Upper lobe of left lung (tissue), 6 donors: ENCODE measurements around the gene PFDN1. TPM values are rescaled to one million over a fixed set of nuclear protein-coding genes. Genes with fewer than 3 reads are reported as not detected.

Experiments
- ATAC-seq, 2 donors: fragments of 200-7000 bp; cut with Tn5 transposase; one replicate each; pipeline ENCODE4 v1.9.1; 2022; ENCODE audit warnings: mild to moderate bottlenecking in 2 of 2, moderate library complexity in 2 of 2; ENCODE audit not compliant: low FRiP score in 2 of 2
- DNase-seq, 2 donors: peaks; one replicate each; pipeline ENCODE4 v3.0.0-alpha.2; 2019 to 2020
- H3K27ac ChIP-seq, 4 donors: fragments of 200-600 bp; sonication (generic); one replicate each; pipeline ENCODE4 v1.5.1; 2016 to 2019
- H3K27me3 ChIP-seq, 4 donors: fragments of 200-600 bp; sonication (generic); one replicate each; pipeline ENCODE4 v1.5.1; 2017 to 2019
- H3K36me3 ChIP-seq, 4 donors: fragments of 200-600 bp; sonication (generic); one replicate each; pipeline ENCODE4 v1.5.1; 2016 to 2019
- H3K4me1 ChIP-seq, 4 donors: fragments of 200-600 bp; sonication (generic); one replicate each; pipeline ENCODE4 v1.5.1; 2018 to 2019
- H3K4me3 ChIP-seq, 4 donors: fragments of 200-600 bp; sonication (generic); one replicate each; pipeline ENCODE4 v1.5.1; 2017 to 2019; ENCODE audit warnings: mild to moderate bottlenecking in 2 of 4, moderate library complexity in 1 of 4
- H3K9me3 ChIP-seq, 4 donors: fragments of 200-600 bp; sonication (generic); one replicate each; pipeline ENCODE4 v1.5.1; 2018 to 2019
- EP300 ChIP-seq, 4 donors: sonication (generic); formaldehyde crosslinking; IDR thresholded peaks; one replicate each; pipeline ENCODE4 v1.5.1; 2017; ENCODE audit warnings: antibody characterized with exemption in 4 of 4, control low read depth in 2 of 4
- POLR2A ChIP-seq, 4 donors: fragments of 450-650 bp; IDR thresholded peaks; one replicate each; pipeline ENCODE4 v1.5.1; 2016 to 2017; ENCODE audit warnings: antibody characterized with exemption in 4 of 4, mild to moderate bottlenecking in 2 of 4
- POLR2AphosphoS5 ChIP-seq, 2 donors: sonication (generic); formaldehyde crosslinking; IDR thresholded peaks; one replicate each; pipeline ENCODE4 v1.5.1; 2017; ENCODE audit warnings: antibody characterized with exemption in 2 of 2
- WGBS, 2 donors: methylation state at CpG; one replicate each; pipeline ENCODE4 v1.1.5; 2017 to 2018; 5-methylcytosine and 5-hydroxymethylcytosine counted together
- total RNA-seq, 6 donors: library from RNA; depleted of rRNA in 4 of 6; stranded (reverse); fragments of >200 nt in 4 of 6; gene quantifications; one replicate each; pipeline versions ENCODE4 v1.1.0 to v1.2.1, GENCODE V29; 2016 to 2021
- TF ChIP-seq, protein P1 (sequence below), 6 experiments: fragments of 450-650 bp in 4 of 6; fragments of 200-600 bp in 2 of 6; sonication (generic) in 2 of 6; IDR thresholded peaks; one replicate each; pipeline ENCODE4 v1.5.1; 2016 to 2019; ENCODE audit warnings: antibody characterized with exemption in 6 of 6
- donor health status: DM: no; HTN: no; CAD: no; lungs with moderate emphysema.
- donor health status: DM: no; HTN: yes; CAD: no; lungs with severe emphysema.

Gene PFDN1
- total RNA-seq, 6 donors from 2014 or later: 44.7 to 128 (median 87.7) TPM

DNA sequence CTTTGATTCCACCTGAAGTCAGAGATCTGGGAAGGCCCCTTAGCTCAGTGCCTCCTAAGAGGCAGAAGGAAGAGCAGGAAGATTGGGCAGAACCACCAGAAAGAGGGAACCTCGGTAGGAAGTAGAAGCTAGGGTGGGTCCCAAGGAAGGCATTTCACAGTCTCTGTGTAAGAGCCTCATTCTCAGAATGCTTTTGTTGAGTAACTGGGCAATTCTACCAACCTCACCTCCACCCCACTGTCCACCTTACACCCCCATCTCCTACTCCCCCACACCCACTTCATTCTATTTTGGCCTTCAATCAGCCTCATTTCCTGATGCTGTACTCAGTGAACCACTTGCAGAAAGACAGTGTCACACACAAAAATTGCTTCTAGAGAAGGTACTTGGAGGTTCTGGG lies 40.0 kb upstream of the PFDN1 start:
- Histone ChIP-seq H3K27me3 (no peaks in the 10 kb centered on the region), H3K4me3 (peak overlapping the region in 1 of 4 donors; percentile 6), H3K27ac (peak overlapping the region in 3 of 4 donors; percentile 36 to 74 (median 45)), H3K9me3 (no peaks in the 10 kb centered on the region), H3K36me3 (peaks cover 0 to 27% (median 1%) of the 10 kb centered on the region in 4 donors), H3K4me1 (peaks cover 57 to 76% (median 66%) of the 10 kb centered on the region in 4 donors)
- no peak for DNase-seq
- ATAC-seq: no peak
- TF ChIP-seq, protein P1, sequence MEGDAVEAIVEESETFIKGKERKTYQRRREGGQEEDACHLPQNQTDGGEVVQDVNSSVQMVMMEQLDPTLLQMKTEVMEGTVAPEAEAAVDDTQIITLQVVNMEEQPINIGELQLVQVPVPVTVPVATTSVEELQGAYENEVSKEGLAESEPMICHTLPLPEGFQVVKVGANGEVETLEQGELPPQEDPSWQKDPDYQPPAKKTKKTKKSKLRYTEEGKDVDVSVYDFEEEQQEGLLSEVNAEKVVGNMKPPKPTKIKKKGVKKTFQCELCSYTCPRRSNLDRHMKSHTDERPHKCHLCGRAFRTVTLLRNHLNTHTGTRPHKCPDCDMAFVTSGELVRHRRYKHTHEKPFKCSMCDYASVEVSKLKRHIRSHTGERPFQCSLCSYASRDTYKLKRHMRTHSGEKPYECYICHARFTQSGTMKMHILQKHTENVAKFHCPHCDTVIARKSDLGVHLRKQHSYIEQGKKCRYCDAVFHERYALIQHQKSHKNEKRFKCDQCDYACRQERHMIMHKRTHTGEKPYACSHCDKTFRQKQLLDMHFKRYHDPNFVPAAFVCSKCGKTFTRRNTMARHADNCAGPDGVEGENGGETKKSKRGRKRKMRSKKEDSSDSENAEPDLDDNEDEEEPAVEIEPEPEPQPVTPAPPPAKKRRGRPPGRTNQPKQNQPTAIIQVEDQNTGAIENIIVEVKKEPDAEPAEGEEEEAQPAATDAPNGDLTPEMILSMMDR (IDR thresholded peaks at IDR 0.05): no peak
- TF ChIP-seq POLR2AphosphoS5 (IDR thresholded peaks at IDR 0.05) (no peak), POLR2A (IDR thresholded peaks at IDR 0.05) (no peak), EP300 (IDR thresholded peaks at IDR 0.05) (no peak)
- 31 to 39% methylated on average over 1 of the region's 1 CpG for WGBS, 2 donors

DNA sequence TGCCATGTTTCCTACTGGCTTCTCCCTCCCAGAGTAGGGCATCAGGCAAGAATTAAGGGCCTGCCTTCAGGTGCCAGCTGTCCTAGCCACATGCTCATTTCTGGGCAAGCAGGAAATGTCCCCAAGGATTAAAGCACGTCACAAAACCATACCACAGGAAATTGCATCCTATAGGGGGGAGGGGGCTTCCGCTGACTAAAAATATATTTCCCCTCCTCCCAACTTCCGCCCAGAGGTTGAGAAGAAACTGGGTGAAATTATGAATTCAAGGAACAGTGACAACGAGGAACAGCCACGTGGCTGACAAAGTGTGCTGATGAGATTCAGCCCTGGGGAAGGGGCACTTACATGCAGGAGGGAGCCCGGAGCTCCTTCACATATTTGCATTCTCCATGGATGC lies 39.4 kb upstream of the PFDN1 start:
- Histone ChIP-seq H3K4me1 (peaks cover 54 to 75% (median 63%) of the 10 kb centered on the region in 4 donors), H3K27me3 (no peaks in the 10 kb centered on the region), H3K27ac (peak overlapping the region; percentile 36 to 74 (median 70)), H3K4me3 (peak overlapping the region in 1 of 4 donors; percentile 6), H3K9me3 (no peaks in the 10 kb centered on the region), H3K36me3 (peaks cover 0 to 28% (median 1%) of the 10 kb centered on the region in 4 donors)
- ATAC-seq: peak in 1 of 2 donors; percentile 11
- peak in 1 of 2 donors; percentile 50 for DNase-seq
- TF ChIP-seq, protein P1 (IDR thresholded peaks at IDR 0.05): no peak
- TF ChIP-seq POLR2A (IDR thresholded peaks at IDR 0.05) (no peak), EP300 (IDR thresholded peaks at IDR 0.05) (peak; percentile 83 to 93 (median 86)), POLR2AphosphoS5 (IDR thresholded peaks at IDR 0.05) (peak; percentile 62 to 92)
- 35 to 44% methylated on average over 6 of the region's 6 CpGs for WGBS, 2 donors

DNA sequence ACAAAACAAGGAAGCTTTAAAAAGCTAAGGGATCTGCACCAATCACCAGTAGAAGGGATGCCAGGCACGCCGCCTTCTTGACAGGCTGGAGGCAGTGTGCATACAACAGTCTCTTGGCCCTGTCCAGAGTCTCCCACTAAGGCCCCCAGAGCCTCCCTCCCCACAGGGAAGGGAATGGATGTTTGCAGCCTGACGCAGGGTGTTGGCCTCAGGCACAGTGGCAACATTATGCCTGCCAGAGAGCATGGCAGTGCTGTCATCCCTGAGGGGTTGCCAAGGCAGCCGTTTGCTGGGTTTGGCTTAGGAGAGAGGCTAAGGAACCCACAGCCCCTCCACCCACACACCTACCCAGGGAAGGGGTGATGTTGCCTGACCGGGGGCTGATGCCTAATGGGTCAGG lies 38.7 kb upstream of the PFDN1 start:
- Histone ChIP-seq H3K27me3 (no peaks in the 10 kb centered on the region), H3K36me3 (peaks cover 0 to 35% (median 1%) of the 10 kb centered on the region in 4 donors), H3K9me3 (no peaks in the 10 kb centered on the region), H3K4me3 (no peak overlapping the region), H3K27ac (peak overlapping the region; percentile 17 to 74 (median 70)), H3K4me1 (peaks cover 47 to 73% (median 61%) of the 10 kb centered on the region in 4 donors)
- DNase-seq (no peak), ATAC-seq (no peak)
- WGBS, 2 donors: 75 to 78% methylated on average over 4 to 5 of the region's 5 CpGs
- TF ChIP-seq EP300 (IDR thresholded peaks at IDR 0.05): no peak
- no peak for TF ChIP-seq POLR2A (IDR thresholded peaks at IDR 0.05)
- TF ChIP-seq, protein P1 (IDR thresholded peaks at IDR 0.05): no peak
- TF ChIP-seq POLR2AphosphoS5 (IDR thresholded peaks at IDR 0.05): no peak

DNA sequence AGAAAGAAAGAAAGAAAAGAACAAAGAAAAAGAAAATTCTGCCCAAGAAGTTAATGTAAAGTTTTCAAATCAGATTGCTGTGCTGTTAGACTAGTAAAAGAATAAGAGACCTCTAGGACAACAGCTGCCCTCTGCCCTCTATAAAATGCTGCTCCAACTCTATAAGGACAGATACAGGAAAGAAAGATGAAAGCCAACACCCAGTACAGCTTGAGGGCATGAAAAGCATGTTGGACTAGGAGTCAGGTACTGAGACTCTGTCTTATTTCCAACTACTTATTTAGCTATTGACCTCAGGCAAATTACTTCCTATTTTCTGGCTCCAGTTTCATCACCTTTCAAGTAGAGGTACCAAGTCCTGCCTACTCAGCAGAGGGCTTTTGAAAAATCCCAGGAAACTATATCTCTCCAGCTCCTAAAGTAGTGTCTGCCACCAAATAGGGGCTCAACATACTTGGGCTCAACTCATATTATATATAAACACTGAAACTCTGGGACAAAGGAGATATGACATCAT lies 37.8 kb upstream of the PFDN1 start:
- no peak for TF ChIP-seq EP300 (IDR thresholded peaks at IDR 0.05)
- no peak for TF ChIP-seq POLR2AphosphoS5 (IDR thresholded peaks at IDR 0.05)
- TF ChIP-seq POLR2A (IDR thresholded peaks at IDR 0.05): no peak
- TF ChIP-seq, protein P1 (IDR thresholded peaks at IDR 0.05): no peak
- H3K9me3 ChIP-seq: no peaks in the 10 kb centered on the region
- H3K4me3 ChIP-seq: no peak overlapping the region
- DNase-seq (no peak), ATAC-seq (no peak)
- peaks cover 0 to 38% (median 6%) of the 10 kb centered on the region in 4 donors for H3K36me3 ChIP-seq
- H3K4me1 ChIP-seq: peaks cover 48 to 73% (median 63%) of the 10 kb centered on the region in 4 donors
- H3K27me3 ChIP-seq: no peaks in the 10 kb centered on the region
- H3K27ac ChIP-seq: no peak overlapping the region

DNA sequence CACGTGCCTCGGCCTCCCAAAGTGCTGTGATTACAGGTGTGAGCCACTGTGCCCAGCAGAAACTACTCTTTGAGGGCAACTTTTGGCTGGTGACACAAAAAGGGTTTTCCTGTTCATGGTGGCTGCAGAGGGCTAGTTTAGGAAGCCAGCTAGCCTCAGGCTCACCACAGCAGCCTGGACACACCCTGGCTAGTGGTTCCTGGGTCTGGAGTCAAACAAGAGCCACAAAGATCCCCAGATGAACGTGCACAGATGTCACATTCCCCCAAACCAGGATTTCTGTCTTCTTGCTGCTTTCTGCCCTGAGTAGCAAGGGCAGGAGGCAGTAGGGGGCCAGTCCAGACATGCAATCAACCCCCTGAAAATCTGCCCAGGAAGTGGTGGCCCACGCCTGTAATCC lies 36.7 kb upstream of the PFDN1 start:
- Histone ChIP-seq H3K27ac (no peak overlapping the region), H3K4me1 (peaks cover 38 to 63% (median 55%) of the 10 kb centered on the region in 4 donors), H3K4me3 (no peak overlapping the region), H3K27me3 (no peaks in the 10 kb centered on the region), H3K36me3 (peaks cover 0 to 45% (median 11%) of the 10 kb centered on the region in 4 donors), H3K9me3 (no peaks in the 10 kb centered on the region)
- no peak for TF ChIP-seq POLR2AphosphoS5 (IDR thresholded peaks at IDR 0.05)
- no peak for TF ChIP-seq POLR2A (IDR thresholded peaks at IDR 0.05)
- no peak for TF ChIP-seq EP300 (IDR thresholded peaks at IDR 0.05)
- TF ChIP-seq, protein P1 (IDR thresholded peaks at IDR 0.05): no peak
- no peak for DNase-seq
- 71 to 100% methylated on average over 2 to 4 of the region's 4 CpGs for WGBS, 2 donors
- ATAC-seq: no peak
